HG02759 (cell line): Measurements from ENCODE around the gene PDE4B.
"Not testable (repeated sequence)": the region's sequence is repeated elsewhere in the genome, so short reads cannot be mapped to it uniquely, and the experiment has no call there.

Experiments
- ATAC-seq: cut with Tn5 transposase; IDR thresholded peaks from one replicate; pipeline ENCODE4 v1.9.1; 2021; ENCODE audit warnings: mild to moderate bottlenecking, moderate library complexity; ENCODE audit not compliant: unreplicated experiment

Gene PDE4B

DNA sequence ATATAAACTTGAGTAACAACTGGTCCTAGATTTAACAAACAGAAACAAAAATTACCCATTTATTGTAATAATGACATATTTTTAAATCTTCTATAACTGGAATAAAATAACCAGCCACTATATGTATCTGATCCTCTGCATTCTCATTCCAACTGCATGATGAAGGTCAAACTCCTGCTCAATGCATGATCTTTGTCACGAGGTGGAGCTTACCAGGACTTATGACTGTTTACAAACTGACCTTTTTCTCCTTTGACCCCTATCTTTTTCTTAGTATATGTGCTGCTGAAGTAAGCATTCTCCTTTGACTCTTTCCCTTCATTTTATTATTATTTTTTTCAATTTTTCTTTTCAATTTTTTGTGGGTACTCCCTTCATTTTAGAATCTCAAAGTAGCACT lies 252.2 kb downstream of the PDE4B start:
- ATAC-seq = no peak

DNA sequence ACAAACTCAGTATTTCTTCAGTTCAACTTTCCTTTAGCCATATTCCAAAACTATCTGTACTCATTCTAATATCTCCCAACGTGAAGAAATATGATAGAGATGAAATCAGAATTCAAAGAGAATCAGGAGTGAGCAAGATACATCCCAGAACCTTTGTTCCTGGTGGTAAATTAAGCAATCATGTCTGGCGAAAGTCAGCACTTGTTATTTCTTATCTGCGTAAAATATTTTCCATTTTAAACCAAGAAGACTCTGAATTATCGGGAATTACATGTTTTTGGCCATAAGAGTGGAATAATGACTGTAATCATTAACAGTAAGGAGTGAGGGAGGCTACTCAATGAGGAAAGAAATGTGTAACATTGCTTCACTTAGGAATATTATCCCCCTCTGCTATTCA lies 253.7 kb downstream of the PDE4B start:
- no peak for ATAC-seq

DNA sequence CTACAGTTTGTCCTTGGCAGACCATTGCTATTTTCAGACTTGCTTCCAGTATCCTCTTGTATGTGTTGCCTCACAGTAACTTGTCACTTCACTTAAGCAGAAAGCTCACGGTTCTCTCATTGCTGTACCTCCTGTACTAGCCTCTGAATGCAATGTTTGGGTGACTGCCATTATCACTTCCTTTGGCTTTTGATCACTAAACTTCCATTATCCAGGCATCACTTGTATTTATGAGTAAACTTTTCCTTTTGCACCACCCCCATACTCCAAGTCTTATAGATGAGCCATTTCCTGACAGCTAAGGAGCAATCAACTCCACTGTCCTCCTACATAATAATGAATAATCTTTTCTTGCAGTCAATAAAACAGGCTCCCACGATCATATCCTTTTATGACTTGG lies 255.3 kb downstream of the PDE4B start:
- ATAC-seq = no peak

DNA sequence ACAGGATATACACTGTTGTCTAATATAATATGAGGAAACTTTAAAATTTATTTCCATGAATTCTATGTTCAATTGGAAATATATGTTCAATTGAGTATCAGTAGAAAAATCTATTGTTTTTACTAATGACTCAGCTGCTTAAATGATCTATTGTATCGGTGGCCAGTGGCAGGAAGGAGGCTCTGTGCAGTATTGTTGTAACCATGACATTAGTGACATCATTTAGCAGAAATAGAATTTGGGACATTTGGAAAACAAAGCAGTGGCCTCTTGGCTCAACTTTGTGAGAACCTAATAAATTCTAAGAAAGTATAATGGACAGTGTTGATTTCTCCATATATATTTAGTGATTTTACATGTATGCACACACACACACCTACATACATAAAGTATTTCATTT lies 257.4 kb downstream of the PDE4B start:
- ATAC-seq = no peak

DNA sequence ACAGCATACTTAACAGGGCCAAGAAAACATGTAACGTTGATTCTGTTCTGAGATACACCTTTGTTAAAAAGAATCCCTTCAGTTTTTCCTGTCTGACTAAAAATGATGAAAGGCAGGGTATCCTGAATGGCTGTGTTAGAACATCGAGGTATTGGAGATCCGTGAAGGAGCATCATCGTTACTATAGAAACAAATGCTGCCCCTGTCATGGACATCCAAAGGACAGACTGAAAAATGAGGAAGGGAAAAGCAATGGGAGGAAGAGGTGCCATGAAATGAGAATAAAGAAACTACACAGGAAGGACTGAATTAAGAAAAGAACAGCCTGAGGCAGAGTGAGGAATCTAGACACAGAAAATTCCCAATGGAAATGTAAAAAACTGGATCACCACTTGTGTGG lies 257.9 kb downstream of the PDE4B start:
- ATAC-seq = no peak

DNA sequence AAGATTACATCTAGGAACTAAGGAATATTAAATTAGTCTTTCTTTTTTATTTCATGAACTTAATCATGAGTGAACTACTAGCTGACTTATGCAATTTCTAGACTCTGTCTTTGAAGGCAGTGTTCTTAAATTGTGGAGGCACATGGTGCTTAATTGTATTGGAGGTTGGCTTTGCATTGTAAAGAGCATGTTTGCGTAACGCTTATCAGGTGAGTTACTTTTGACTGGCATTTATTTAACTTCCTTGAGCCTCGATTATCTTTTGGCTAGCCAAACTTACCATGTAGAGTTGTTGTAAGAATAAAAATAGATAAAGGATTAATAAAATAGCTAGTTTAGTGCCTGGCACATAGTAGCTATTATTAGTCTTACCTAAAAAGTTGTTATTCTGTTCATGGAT lies 262.4 kb downstream of the PDE4B start:
- no peak for ATAC-seq

DNA sequence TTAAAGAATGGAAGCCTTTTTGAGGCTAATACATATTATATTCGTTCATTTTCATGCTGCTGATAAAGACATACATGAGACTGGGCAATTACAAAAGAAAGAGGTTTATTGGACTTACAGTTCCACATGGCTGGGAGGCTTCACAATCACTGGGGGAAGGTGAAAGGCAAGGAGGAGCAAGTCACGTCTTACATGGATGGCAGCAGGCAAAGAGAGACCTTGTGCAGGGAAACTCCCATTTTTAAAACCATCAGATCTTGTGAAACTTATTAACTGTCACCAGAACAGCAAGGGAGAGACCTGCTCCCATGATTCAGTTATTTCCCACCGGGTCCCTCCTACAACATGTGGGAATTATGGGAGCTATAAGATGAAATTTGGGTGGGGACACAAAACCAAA lies 264.8 kb downstream of the PDE4B start:
- not testable (repeated sequence) for ATAC-seq

DNA sequence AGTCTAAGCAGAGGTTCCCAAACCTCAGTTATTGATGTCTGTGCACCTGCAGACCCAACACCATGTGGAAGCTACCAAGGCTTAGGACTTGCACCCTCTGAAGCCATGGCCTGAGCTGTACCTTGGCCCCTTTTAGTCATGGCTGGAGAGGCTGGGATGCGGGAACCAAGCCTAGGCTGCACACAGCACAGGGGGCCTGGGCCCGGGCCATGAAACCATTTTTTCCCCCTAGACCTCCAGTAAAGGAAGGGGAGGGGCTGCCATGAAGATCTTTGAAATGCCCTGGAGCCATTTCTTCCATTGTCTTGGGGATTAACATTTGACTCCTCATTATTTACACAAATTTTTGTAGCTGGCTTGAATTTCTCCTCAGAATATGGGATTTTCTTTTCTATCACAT lies 265.9 kb downstream of the PDE4B start:
- ATAC-seq = no peak

DNA sequence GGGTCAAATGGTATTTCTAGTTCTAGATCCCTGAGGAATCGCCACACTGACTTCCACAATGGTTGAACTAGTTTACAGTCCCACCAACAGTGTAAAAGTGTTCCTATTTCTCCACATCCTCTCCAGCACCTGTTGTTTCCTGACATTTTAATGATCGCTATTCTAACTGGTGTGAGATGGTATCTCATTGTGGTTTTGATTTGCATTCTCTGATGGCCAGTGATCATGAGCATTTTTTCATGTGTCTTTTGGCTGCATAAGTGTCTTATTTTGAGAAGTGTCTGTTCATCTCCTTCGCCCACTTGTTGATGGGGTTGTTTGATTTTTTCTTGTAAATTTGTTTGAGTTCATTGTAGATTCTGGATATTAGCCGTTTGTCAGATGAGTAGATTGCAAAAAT lies 274.5 kb downstream of the PDE4B start:
- ATAC-seq = not testable (repeated sequence)

DNA sequence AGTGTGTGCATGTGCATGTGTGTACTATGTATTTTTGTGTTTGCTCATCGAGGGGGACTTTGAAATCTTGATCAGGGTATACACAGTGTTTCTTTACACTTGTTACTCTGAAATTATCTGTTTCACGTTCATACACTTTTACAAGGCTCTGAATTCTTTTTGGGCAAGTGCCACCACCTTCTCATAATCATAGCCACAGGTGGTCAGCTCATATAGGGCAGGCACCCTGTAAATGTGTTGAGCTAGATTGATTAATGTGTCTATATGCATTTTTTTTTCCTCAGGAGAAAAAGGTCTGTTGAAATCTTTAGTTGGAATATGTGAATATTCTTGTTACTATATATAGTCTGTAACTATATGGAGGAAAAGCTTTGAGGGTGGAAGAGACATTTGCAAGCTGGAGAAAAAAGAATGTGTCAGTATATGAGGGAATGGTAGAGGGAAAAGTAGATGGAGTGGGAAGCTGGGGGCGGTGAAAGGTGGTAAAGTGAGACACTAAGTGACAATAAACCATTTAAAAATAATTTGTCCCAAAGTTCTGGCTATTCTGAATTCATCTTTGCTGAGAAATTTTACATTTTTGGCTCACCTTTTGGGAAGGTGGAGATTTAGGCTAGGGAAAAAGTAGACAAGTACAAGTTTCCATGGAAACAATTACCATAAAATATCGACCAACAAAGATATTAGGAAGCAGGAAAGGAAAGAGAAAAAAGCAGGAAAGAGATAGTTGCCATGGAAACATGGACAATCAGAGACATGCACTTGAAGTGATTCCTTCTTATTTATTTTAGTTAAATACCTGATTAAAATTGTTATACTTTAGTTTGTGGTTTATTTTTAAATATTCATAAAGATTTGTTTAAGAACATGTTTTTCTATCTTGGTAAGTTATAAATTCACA lies 277.5 kb downstream of the PDE4B start:
- ATAC-seq = no peak

DNA sequence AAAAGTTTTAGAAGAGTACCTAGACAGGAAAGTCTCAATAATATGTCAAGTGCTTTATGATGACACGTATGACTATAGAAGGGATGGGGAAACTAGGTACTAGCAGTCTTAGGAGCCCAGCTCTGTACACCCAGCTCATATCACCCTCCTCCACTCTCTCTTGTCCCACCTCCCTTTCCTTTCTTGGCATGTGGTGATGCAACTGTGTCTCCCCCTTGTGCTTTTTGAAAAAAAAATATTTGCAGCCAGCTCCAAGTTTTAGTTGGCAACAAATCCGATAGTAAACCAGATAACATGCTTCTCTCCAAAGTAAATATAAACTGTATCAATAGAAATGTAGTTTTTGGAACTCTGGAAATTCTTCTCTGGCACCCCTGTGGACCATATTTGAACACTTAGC lies 280.7 kb downstream of the PDE4B start:
- no peak for ATAC-seq

DNA sequence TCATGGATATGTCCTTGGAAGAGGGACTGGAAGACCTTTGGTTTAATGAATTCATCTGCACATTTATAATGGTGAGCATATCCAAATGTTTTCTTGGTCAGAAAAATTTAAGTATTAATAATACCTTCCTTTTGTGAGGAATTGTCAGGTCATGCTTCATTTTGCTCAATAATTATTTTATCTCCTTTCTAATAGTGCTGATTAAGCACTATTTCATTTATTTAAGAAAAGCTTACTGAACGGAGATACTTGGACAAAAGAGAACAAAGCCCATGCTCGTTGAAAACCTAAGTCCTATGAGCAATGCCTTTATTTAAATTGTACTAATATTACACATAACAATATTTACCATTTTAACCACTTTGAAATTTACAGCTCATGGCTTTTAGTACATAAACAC lies 281.5 kb downstream of the PDE4B start:
- ATAC-seq = no peak

DNA sequence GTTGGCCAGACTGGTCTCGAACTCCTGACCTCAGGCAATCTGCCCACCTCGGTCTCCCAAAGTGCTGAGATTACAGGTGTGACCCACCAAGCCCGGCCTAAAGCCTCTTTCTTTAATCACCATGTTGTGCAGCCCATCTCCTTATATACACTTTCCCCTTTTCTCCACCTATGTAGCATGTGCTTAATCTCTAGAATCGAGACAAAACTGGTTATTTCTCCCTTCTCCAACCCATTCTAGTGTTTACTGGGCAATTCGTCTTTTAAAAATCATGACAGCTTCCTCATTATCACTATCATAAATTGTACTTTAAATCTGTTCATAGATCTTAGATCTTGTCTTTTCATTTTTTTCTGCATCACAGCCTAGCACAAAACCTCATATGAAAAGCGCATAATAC lies 285.7 kb downstream of the PDE4B start:
- no peak for ATAC-seq

DNA sequence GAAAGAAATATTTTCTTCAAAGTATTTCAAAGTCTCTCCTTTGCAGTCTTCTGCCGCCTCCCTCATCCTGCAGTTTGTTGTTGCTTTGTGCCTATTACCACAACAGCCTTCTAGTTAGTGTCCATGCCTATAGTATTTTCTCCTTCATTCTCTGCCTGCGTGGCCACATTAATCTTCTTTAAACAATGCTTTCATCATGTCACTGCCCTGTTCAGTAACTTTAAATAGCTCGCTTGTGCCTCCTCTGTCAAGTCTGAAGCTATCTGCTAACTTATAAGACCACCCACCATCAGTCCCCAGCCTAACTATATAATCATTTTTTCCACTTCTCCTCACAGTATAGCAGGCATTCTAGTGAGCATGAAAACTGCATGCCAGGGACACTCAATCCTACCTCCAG lies 290.3 kb downstream of the PDE4B start:
- no peak for ATAC-seq

DNA sequence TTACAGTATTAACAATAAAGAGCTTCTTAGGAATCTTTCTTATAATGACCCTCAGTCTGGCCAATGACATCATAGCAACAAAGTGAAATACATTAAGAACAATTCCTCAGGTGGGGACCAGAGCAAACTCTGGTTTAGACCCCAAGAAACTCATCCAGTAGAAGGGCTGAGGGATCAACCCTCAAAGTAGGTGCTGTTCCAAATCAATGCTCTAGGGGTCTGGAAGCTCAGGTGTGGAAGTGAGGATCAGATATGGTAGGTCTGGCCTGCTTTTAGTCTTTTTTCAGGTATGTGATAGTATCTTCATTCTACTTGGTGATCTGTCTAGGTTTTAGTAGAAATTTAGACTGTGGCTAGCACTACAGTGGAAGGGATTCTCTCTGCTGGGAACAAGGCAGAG lies 291.7 kb downstream of the PDE4B start:
- ATAC-seq = no peak

DNA sequence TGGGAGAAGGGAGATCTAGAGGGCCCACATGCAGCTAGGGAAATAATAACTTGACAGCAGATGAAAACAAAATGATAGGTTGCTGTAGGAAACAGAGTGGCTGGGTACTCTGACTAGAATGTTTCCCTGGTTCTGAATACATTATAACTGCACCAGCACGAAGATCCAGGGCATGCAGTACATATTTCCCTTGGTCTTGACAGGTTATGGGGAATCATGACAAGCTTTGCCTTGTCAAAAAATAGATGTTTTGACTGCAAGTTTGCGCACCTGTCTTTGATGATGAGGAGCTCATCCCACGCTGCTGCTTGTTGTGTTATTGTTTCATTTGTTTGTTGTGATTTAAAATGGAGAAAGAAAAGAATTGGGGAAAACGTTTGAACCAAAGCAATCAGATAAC lies 292.9 kb downstream of the PDE4B start:
- ATAC-seq = no peak

DNA sequence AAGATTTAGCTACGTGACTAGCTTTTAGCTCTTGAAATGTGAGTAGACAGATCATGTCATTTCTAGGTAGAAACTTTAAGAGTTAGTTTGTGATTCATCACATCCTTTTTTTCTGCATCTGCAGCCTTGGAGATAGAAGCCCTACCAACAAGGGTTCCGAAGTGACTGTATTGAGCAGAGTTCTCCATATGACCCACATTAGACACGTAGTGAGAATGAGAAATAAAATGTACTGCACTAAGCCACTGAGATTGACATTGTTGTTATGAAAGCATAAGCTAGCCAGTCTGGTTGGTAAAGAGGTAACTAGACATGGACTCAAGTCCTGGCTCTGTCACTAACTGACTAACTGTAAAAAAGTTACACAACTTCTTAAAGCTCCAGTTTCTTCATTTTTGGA lies 296.1 kb downstream of the PDE4B start:
- ATAC-seq = no peak

DNA sequence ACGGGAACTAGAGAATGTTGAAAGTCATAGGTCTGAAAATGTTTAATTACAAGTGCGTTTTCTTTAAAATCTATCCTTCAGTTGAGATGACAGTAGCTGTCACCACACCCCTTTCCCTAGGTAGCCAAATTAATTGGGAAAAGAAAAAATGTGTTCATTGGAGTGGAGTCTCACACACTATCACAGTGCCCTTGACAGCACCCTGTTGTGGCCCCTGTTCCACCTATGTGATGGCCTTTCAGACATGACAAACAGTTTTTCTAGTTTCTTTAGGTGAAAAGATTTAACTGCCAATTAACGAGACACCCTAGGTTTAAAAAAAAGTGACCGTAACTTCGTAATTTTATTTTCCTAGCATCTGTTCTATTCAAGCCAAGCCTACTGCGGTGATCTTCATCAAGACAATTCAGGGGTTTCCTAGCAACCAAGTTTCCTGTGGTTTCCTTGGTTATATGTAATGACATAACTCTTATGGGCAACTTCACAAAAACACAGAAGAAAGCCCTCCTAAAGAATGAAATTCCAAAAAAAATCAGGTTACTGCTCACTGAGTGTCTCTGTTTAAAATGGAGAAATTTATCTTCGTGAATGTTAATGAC lies 298.3 kb downstream of the PDE4B start:
- no peak for ATAC-seq

DNA sequence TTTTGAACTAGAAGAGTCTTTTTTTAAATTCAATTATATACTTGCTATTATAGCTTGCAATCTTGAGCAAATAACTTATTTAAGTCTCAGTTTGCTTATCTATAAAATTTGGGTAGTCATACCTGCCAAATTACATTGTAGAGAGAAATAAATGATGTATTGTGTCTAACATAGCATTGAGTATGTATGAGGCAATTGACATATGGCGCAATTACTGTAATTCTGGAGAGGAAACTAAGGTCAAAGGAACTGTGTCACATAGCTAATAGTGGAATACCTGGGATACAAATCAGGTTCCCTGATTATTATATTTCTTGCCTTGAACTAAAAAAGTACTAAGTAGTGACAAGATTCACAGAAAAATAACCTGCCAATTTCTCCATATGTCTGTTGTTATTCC lies 302.5 kb downstream of the PDE4B start:
- no peak for ATAC-seq

DNA sequence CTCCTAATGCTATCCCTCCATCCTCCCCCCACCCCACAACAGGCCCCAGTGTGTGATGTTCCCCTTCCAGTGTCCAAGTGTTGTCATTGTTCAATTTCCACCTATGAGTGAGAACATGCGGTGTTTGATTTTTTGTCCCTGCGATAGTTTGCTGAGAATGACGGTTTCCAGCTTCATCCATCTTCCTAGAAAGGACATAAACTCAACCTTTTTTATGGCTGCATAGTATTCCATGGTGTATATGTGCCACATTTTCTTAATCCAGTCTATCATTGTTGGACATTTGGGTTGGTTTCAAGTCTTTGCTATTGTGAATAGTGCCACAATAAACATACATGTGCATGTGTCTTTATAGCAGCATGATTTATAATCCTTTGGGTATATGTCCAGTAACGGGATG lies 308.3 kb downstream of the PDE4B start:
- ATAC-seq = not testable (repeated sequence)

DNA sequence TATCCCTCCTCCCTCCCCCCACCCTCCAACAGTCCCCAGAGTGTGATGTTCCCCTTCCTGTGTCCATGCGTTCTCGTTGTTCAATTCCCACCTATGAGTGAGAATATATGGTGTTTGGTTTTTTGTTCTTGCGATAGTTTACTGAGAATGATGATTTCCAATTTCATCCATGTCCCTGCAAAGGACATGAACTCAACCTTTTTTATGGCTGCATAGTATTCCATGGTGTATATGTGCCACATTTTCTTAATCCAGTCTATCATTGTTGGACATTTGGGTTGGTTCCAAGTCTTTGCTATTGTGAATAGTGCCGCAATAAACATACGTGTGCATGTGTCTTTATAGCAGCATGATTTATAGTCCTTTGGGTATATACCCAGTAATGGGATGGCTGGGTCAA lies 311.4 kb downstream of the PDE4B start:
- not testable (repeated sequence) for ATAC-seq

DNA sequence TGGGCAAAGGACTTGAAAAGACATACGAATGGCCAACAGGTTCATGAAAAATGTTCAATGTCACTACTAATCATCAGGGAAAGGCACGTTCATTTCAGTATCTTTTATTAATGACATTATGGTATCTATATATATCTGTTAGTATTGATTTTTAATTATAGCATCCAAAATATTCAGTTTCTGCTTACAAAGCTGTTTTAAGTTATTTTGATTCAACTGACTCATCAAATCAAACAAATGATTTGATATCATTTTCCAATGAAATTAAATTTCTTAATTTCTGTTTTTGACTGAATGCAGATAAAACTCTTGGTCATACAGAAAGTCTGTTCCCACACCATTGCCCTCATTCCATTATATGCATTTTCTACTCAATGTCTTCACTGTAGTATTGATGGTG lies 315.9 kb downstream of the PDE4B start:
- ATAC-seq = no peak
